Gastroesophageal sphincter (tissue), 4 donors: ENCODE data around the gene BACH2. TPM values are rescaled to one million over a fixed set of nuclear protein-coding genes. Genes with fewer than 3 reads are reported as not detected.

Source experiments
- ATAC-seq: fragments of 150-250 bp; one replicate; pipeline ENCODE4 v1.9.1; 2016; ENCODE audit warnings: mild to moderate bottlenecking, moderate library complexity
- H3K27ac ChIP-seq, 4 donors: fragments of 200-600 bp; sonication (generic) in 3 of 4; 1 replicate in 3 of 4; 2 replicates in 1 of 4; pipeline ENCODE4 v1.5.1; 2016 to 2019
- H3K27me3 ChIP-seq: fragments of 200-600 bp; sonication (generic); one replicate; pipeline ENCODE4 v1.5.1; 2019
- H3K36me3 ChIP-seq, 2 donors: fragments of 200-600 bp; sonication (generic); one replicate each; pipeline ENCODE4 v1.5.1; 2019; ENCODE audit warnings: control low read depth in 1 of 2
- H3K4me1 ChIP-seq, 3 donors: fragments of 200-600 bp; sonication (generic); 1 replicate in 2 of 3; 2 replicates in 1 of 3; pipeline ENCODE4 v1.5.1; 2016 to 2019; ENCODE audit warnings: control low read depth in 2 of 3
- H3K4me3 ChIP-seq, 2 donors: fragments of 200-600 bp; sonication (generic); one replicate each; pipeline ENCODE4 v1.5.1; 2019; ENCODE audit warnings: mild to moderate bottlenecking in 1 of 2, moderate library complexity in 1 of 2
- H3K9me3 ChIP-seq, 3 donors: fragments of 200-600 bp; sonication (generic); one replicate each; pipeline ENCODE4 v1.5.1; 2017 to 2019; ENCODE audit warnings: control low read depth in 2 of 3
- EP300 ChIP-seq: sonication (generic); formaldehyde crosslinking; IDR thresholded peaks from one replicate; pipeline ENCODE4 v1.6.1; 2017; ENCODE audit warnings: antibody characterized with exemption, mild to moderate bottlenecking
- POLR2A ChIP-seq, 2 donors: fragments of 450-650 bp; IDR thresholded peaks; one replicate each; pipeline ENCODE4 v1.6.1; 2017; ENCODE audit warnings: antibody characterized with exemption in 2 of 2, mild to moderate bottlenecking in 2 of 2, moderate library complexity in 1 of 2
- POLR2AphosphoS5 ChIP-seq: sonication (generic); formaldehyde crosslinking; IDR thresholded peaks from one replicate; pipeline ENCODE4 v1.6.1; 2017; ENCODE audit warnings: antibody characterized with exemption
- WGBS, 2 donors: methylation state at CpG; one replicate each; pipeline ENCODE4 v1.1.5; 2018; ENCODE audit warnings: low coverage in 1 of 2; 5-methylcytosine and 5-hydroxymethylcytosine counted together
- total RNA-seq, 4 donors: library from RNA; depleted of rRNA; stranded (reverse); fragments of >200 nt; gene quantifications; one replicate each; pipeline ENCODE4 v1.1.0, GENCODE V29; 2016
- TF ChIP-seq, protein P1 (sequence below), 4 experiments: fragments of 200-600 bp in 2 of 4; fragments of 450-650 bp in 2 of 4; sonication (generic) in 1 of 4; IDR thresholded peaks; one replicate each; pipeline ENCODE4 v1.5.1; 2017 to 2019; ENCODE audit warnings: antibody characterized with exemption in 4 of 4, mild to moderate bottlenecking in 2 of 4, moderate library complexity in 2 of 4

Gene BACH2
- total RNA-seq, 4 donors from 2014 or later, result 3.5 to 10.4 (median 3.9) TPM

DNA sequence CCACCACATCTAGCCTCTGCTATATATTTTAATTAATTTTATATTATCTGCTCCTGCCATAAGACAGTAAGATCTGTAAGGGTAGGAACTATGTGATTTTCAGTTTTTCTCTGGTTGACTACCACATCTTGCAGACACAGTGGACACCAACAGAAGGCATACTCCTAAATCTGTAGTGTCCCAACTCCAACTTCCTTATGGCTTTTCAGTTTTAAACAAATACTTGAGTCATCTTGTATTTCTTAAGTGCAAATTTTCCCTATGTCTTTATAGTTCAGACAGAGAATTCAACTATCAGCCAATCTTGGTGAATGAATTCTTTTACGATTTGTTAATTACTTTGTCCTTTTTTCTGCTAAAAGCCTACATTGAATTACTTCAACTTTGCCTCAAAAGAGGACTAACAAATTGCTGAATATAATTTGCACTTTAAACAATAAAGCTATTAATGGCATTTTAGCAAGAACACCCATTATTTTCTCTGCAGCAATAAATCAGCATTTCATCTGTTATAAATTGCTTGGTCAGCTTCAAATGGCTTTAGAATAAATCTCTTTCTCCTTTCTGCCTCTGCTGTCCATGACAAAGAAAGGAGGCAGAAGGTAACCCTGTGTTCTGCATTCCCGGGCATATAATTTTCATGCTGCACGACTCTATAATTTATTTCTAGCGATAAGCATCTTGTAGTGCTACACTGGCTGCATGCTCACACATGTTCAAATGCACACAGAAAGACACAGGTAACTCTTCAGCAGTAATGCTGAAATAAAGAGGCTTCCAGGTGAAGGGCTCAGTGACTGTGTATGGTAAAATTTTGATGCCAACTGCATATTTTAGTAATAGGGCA is 144.8 kb downstream of the BACH2 start:
- Histone ChIP-seq H3K4me1 (peaks cover 5 to 44% (median 6%) of the 10 kb centered on the region in 3 donors), H3K27me3 (no peaks in the 10 kb centered on the region), H3K27ac (no peak overlapping the region), H3K36me3 (no peaks in the 10 kb centered on the region), H3K4me3 (no peak overlapping the region), H3K9me3 (no peaks in the 10 kb centered on the region)
- WGBS, 2 donors, result 39 to 77% methylated on average over 4 of the region's 4 CpGs
- no peak for ATAC-seq
- TF ChIP-seq POLR2AphosphoS5, result no peak

DNA sequence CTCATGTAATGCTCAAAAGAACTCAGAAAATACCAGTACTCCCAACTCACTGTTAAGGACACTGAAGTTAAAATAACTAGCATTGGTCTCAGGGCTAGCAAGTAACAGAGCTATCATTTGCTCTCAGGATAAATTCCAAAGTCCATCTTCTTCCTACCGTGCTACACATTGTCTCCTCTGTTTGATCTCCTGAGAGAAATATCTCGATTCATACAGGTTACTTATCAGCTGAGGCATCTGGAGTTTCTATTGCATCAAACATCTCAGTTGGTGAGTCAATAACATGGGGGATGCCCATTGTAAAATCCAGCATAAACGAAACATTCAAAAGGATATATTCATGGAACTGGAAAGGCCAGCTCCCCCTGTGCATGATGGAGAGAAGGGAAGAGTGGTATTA is 147.4 kb downstream of the BACH2 start:
- Histone ChIP-seq H3K27ac (no peak overlapping the region), H3K4me3 (no peak overlapping the region), H3K27me3 (no peaks in the 10 kb centered on the region), H3K9me3 (no peaks in the 10 kb centered on the region), H3K4me1 (peaks cover 0 to 24% (median under 1%) of the 10 kb centered on the region in 3 donors), H3K36me3 (no peaks in the 10 kb centered on the region)
- ATAC-seq, result no peak
- TF ChIP-seq, protein P1, sequence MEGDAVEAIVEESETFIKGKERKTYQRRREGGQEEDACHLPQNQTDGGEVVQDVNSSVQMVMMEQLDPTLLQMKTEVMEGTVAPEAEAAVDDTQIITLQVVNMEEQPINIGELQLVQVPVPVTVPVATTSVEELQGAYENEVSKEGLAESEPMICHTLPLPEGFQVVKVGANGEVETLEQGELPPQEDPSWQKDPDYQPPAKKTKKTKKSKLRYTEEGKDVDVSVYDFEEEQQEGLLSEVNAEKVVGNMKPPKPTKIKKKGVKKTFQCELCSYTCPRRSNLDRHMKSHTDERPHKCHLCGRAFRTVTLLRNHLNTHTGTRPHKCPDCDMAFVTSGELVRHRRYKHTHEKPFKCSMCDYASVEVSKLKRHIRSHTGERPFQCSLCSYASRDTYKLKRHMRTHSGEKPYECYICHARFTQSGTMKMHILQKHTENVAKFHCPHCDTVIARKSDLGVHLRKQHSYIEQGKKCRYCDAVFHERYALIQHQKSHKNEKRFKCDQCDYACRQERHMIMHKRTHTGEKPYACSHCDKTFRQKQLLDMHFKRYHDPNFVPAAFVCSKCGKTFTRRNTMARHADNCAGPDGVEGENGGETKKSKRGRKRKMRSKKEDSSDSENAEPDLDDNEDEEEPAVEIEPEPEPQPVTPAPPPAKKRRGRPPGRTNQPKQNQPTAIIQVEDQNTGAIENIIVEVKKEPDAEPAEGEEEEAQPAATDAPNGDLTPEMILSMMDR (IDR thresholded peaks at IDR 0.05), result no peak
- TF ChIP-seq POLR2AphosphoS5 (no peak), EP300 (no peak), POLR2A (IDR thresholded peaks at IDR 0.05) (no peak)
- 80 to 92% methylated on average over 1 to 3 of the region's 3 CpGs for WGBS, 2 donors

DNA sequence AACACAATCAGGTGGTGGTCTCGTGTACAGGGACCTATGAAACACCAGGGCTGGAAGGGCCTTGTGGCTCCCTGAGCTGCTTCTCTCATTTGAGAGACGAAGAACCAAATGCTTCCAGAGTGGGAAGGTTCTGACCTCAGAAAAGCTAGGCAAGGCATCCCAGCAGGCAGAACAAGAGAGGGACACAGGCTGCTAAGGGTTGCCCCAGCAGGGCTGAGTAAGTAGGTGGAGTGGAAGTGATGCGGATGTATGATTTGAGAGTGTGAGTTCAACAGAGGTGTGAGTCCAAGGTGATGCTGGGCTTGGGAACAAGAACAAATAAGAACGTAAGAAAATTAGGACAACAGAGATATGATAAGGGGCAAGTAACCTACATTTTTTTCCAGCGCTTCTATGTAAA is 147.8 kb downstream of the BACH2 start:
- Histone ChIP-seq H3K9me3 (no peaks in the 10 kb centered on the region), H3K36me3 (no peaks in the 10 kb centered on the region), H3K4me1 (peaks cover 0 to 20% (median 0%) of the 10 kb centered on the region in 3 donors), H3K27me3 (no peaks in the 10 kb centered on the region), H3K4me3 (no peak overlapping the region), H3K27ac (no peak overlapping the region)
- TF ChIP-seq, protein P1 (IDR thresholded peaks at IDR 0.05), result no peak
- TF ChIP-seq EP300 (no peak), POLR2AphosphoS5 (no peak), POLR2A (IDR thresholded peaks at IDR 0.05) (no peak)
- WGBS, 2 donors, result 92 to 97% methylated on average over 4 to 5 of the region's 5 CpGs
- ATAC-seq, result no peak

DNA sequence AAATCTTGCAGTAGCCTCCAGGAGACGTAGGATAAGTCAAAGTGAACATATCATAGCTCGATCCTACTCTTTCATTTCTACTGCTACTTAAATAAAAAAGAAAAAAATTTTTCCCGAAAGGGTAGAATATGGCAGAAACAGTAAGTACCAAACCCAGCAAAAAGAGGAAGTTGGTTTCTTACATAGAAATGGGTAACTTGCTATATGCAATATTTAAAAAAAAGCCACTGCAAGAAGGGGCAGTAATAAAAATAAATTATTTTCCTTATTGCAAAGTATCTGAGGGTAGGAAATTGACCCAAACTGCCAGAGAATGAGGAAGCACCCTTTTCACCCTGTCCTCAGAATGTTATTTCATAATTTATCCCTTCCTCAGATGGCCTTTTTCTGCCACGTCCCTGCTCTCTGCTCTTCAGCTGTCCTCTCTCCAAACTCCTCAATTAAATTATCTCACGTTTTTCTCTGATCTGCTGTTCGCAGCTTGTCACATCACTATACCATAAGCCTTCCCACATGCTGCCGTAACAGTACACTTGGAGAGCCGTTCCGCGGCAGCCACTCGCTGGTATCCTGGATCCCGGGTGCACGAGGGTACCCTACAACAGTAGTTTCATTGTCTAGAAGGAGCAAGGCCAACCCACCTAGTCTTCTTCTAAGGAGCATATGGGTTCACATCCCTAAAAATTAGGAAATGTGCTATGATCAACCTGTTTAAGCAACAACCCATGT is 149.6 kb downstream of the BACH2 start:
- Histone ChIP-seq H3K27me3 (no peaks in the 10 kb centered on the region), H3K4me1 (peaks cover 0 to 9% (median 0%) of the 10 kb centered on the region in 3 donors), H3K36me3 (no peaks in the 10 kb centered on the region), H3K9me3 (no peaks in the 10 kb centered on the region), H3K4me3 (no peak overlapping the region), H3K27ac (no peak overlapping the region)
- TF ChIP-seq POLR2AphosphoS5 (no peak), EP300 (no peak), POLR2A (IDR thresholded peaks at IDR 0.05) (no peak)
- TF ChIP-seq, protein P1 (IDR thresholded peaks at IDR 0.05), result no peak
- ATAC-seq, result no peak
- WGBS, 2 donors, result 83 to 84% methylated on average over 4 to 12 of the region's 13 CpGs

DNA sequence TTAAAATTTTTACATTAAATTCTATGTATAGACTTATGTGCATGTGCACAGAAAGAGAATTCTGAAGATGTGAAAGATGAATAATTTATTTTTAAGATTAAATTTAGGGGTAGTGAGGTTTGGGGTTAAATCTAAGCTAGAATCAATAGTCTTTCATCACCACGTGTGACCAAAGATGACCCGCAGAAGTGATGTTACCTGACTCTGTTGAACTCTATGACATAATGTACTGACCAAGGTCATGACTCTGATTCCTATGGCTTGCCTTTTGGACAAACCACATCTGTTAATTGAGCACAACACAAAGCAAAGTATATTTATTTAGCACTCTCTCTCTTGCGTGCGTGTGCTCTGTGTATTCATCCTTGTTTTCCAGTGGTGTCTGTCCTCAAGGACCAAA is 150.6 kb downstream of the BACH2 start:
- 90 to 94% methylated on average over 4 of the region's 4 CpGs for WGBS, 2 donors

More for the DNA sequence above, 150.6 kb downstream of the BACH2 start:
- H3K9me3 ChIP-seq, result no peaks in the 10 kb centered on the region
- ATAC-seq, result no peak
- TF ChIP-seq, protein P1 (IDR thresholded peaks at IDR 0.05), result no peak
- TF ChIP-seq POLR2AphosphoS5, result no peak
- no peak for TF ChIP-seq EP300
- TF ChIP-seq POLR2A (IDR thresholded peaks at IDR 0.05), result no peak
- peaks cover 0 to 4% (median 0%) of the 10 kb centered on the region in 3 donors for H3K4me1 ChIP-seq
- no peak overlapping the region for H3K27ac ChIP-seq
- H3K36me3 ChIP-seq, result no peaks in the 10 kb centered on the region
- no peaks in the 10 kb centered on the region for H3K27me3 ChIP-seq
- H3K4me3 ChIP-seq, result no peak overlapping the region
